Spleen (tissue), 11 donors: ENCODE data around the gene SLC12A9. TPM values are rescaled to one million over a fixed set of nuclear protein-coding genes. Genes with fewer than 3 reads are reported as not detected.

Experiments used
- DNase-seq: peaks from one replicate; pipeline ENCODE4 v3.0.0-alpha.2; 2020
- H3K27ac ChIP-seq, 8 donors: fragments of 200-600 bp; sonication (generic) in 7 of 8; 1 replicate in 4 of 8; 2 replicates in 4 of 8; pipeline versions ENCODE4 v1.5.0 to v1.8.0; 2016 to 2021; ENCODE audit warnings: inconsistent platforms in 4 of 8, mild to moderate bottlenecking in 4 of 8, moderate library complexity in 1 of 8
- H3K27me3 ChIP-seq, 7 donors: fragments of 200-600 bp; sonication (generic) in 6 of 7; replicated peaks in 1 of 7; 1 replicate in 4 of 7; 2 replicates in 3 of 7; pipeline versions ENCODE4 v1.5.0 to v1.8.0; 2016 to 2021; ENCODE audit warnings: inconsistent platforms in 3 of 7, mild to moderate bottlenecking in 1 of 7
- H3K36me3 ChIP-seq, 6 donors: fragments of 200-600 bp; sonication (generic) in 5 of 6; 1 replicate in 4 of 6; 2 replicates in 2 of 6; pipeline versions ENCODE4 v1.5.0 to v1.8.0; 2016 to 2021; ENCODE audit warnings: inconsistent platforms in 2 of 6
- H3K4me1 ChIP-seq, 6 donors: fragments of 200-600 bp; sonication (generic) in 5 of 6; 1 replicate in 3 of 6; 2 replicates in 3 of 6; pipeline versions ENCODE4 v1.5.0 to v1.8.0; 2016 to 2021; ENCODE audit warnings: inconsistent platforms in 3 of 6
- H3K4me3 ChIP-seq, 8 donors: fragments of 200-600 bp; sonication (generic) in 7 of 8; 1 replicate in 4 of 8; 2 replicates in 4 of 8; pipeline versions ENCODE4 v1.5.0 to v1.8.0; 2016 to 2021; ENCODE audit warnings: inconsistent platforms in 4 of 8, mild to moderate bottlenecking in 4 of 8, moderate library complexity in 2 of 8
- H3K9me3 ChIP-seq, 8 donors: fragments of 200-600 bp; sonication (generic) in 7 of 8; 1 replicate in 4 of 8; 2 replicates in 4 of 8; pipeline versions ENCODE4 v1.5.0 to v1.8.0; 2016 to 2021; ENCODE audit warnings: inconsistent platforms in 4 of 8
- CTCF ChIP-seq, 11 experiments: fragments of 200-600 bp in 7 of 11; fragments of 450-650 bp in 4 of 11; sonication (generic) in 4 of 11; IDR thresholded peaks in 8 of 11; conservative IDR thresholded peaks in 3 of 11; 1 replicate in 7 of 11; 2 replicates in 4 of 11; pipeline versions ENCODE4 v1.4.0 to v1.8.0; 2016 to 2021; ENCODE audit warnings: antibody characterized with exemption in 11 of 11, inconsistent platforms in 4 of 11, mild to moderate bottlenecking in 1 of 11
- POLR2A ChIP-seq, 3 donors: fragments of 450-650 bp; IDR thresholded peaks; one replicate each; pipeline ENCODE4 v1.5.1; 2017; ENCODE audit warnings: antibody characterized with exemption in 3 of 3, mild to moderate bottlenecking in 1 of 3
- POLR2AphosphoS5 ChIP-seq, 3 donors: sonication (generic); formaldehyde crosslinking; IDR thresholded peaks; one replicate each; pipeline ENCODE4 v1.5.1; 2017; ENCODE audit warnings: antibody characterized with exemption in 3 of 3
- WGBS, 5 donors: extraction: QIAGEN DNeasy Blood & Tissue Kit in 3 of 5; methylation state at CpG; one replicate each; pipeline versions ENCODE4 v1.1.5 to v1.1.7; 2013 to 2018; 5-methylcytosine and 5-hydroxymethylcytosine counted together
- intact Hi-C: fragments of 100-400 bp; cut with DNase I; formaldehyde crosslinking; loops from one replicate; pipeline ENCODE4 v1.15.0; 2023; ENCODE audit warnings: low total_unique reads
- polyA plus RNA-seq, 3 donors: library from polyadenylated mRNA; stranded (reverse); fragments of 200-250 nt; gene quantifications; one replicate each; pipeline ENCODE4 v1.2.1, GENCODE V29; 2013
- total RNA-seq, 7 donors: library from RNA; depleted of rRNA in 3 of 7; stranded (reverse); fragments of >200 nt in 3 of 7; fragmentation: NEBNext Ultra II Directional in 4 of 7; extraction: Animal tissue kit (Norgen Biotek cat#: 25700) in 4 of 7; gene quantifications; one replicate each; pipeline versions ENCODE4 v1.1.0 to v1.2.1, GENCODE V29; 2016 to 2021
- donor health status: healthy with polysubstance abuse.
- donor health status: DM: no; HTN: no; CAD: no; lungs with moderate emphysema.
- donor health status: DM: no; HTN: no; CAD: no.
- donor health status: Bipolar disorder and iron deficiency.
- donor health status: healthy.
- donor health status: DM: no; HTN: no; CAD: no.
- donor health status: DM: yes; HTN: yes; CAD: no.

The SLC12A9 gene
- total and polyA plus RNA-seq, 10 donors = 17.0 to 109 (median 51.3) TPM

- TF ChIP-seq CTCF (IDR thresholded peaks at IDR 0.05 in 8 of 11, conservative IDR thresholded peaks at IDR 0.05 in 3 of 11) = no peak
- TF ChIP-seq POLR2A (IDR thresholded peaks at IDR 0.05) = no peak
- peak in 1 of 3 donors; percentile 4 for TF ChIP-seq POLR2AphosphoS5 (IDR thresholded peaks at IDR 0.05)
- Histone ChIP-seq H3K27ac (peak overlapping the region in 7 of 8 donors; percentile 83 to 92 (median 86)), H3K4me1 (peaks cover 25 to 62% (median 51%) of the 10 kb centered on the region in 6 donors), H3K27me3 (peaks cover 0 to 10% (median 0%) of the 10 kb centered on the region in 7 donors), H3K9me3 (no peaks in the 10 kb centered on the region), H3K4me3 (peak overlapping the region; percentile 24 to 76 (median 43)), H3K36me3 (peaks cover 0 to 63% (median 15%) of the 10 kb centered on the region in 6 donors)
- intact Hi-C loops = no loop called here
- DNase-seq = no peak
- WGBS, 5 donors = 31 to 55% (median 41%) methylated on average over 16 to 27 of the region's 27 CpGs
Measured at GRCh38 chr7:100867776-100868485, 15.4 kb downstream of the SLC12A9 start.

- Histone ChIP-seq H3K27me3 (no peaks in the 10 kb centered on the region), H3K9me3 (no peaks in the 10 kb centered on the region), H3K36me3 (peaks cover 0 to 61% (median 7%) of the 10 kb centered on the region in 6 donors), H3K4me3 (peak overlapping the region in 7 of 8 donors; percentile 77 to 98 (median 92)), H3K27ac (peak overlapping the region; percentile 93 to 98 (median 96)), H3K4me1 (peaks cover 23 to 51% (median 47%) of the 10 kb centered on the region in 6 donors)
- 89 to 92% (median 92%) methylated on average over 9 to 10 of the region's 10 CpGs for WGBS, 5 donors
- TF ChIP-seq POLR2A (IDR thresholded peaks at IDR 0.05) = no peak
- TF ChIP-seq CTCF (IDR thresholded peaks at IDR 0.05 in 8 of 11, conservative IDR thresholded peaks at IDR 0.05 in 3 of 11) = no peak
- TF ChIP-seq POLR2AphosphoS5 (IDR thresholded peaks at IDR 0.05) = no peak
- intact Hi-C loops = no loop called here
- DNase-seq = no peak
Measured at GRCh38 chr7:100873599-100874299, 21.2 kb downstream of the SLC12A9 start.

GRCh38 chr7:100874300-100874576 lies 21.7 kb downstream of the SLC12A9 start:
- 54 to 83% (median 75%) methylated on average over 6 to 8 of the region's 8 CpGs for WGBS, 5 donors
- no peaks in the 10 kb centered on the region for H3K27me3 ChIP-seq
- no peaks in the 10 kb centered on the region for H3K9me3 ChIP-seq
- intact Hi-C loops = no loop called here
- H3K4me3 ChIP-seq = peak overlapping the region; percentile 77 to 98 (median 92)
- H3K4me1 ChIP-seq = peaks cover 23 to 51% (median 48%) of the 10 kb centered on the region in 6 donors
- peak overlapping the region; percentile 93 to 98 (median 96) for H3K27ac ChIP-seq
- TF ChIP-seq CTCF (IDR thresholded peaks at IDR 0.05 in 8 of 11, conservative IDR thresholded peaks at IDR 0.05 in 3 of 11) (no peak), POLR2A (IDR thresholded peaks at IDR 0.05) (no peak), POLR2AphosphoS5 (IDR thresholded peaks at IDR 0.05) (no peak)
- DNase-seq = no peak
- peaks cover 0 to 66% (median 9%) of the 10 kb centered on the region in 6 donors for H3K36me3 ChIP-seq
